DND-41 (cell line): ENCODE data around the gene NHERF2.

ENCODE experiments used
- ATAC-seq: fragments of 200-7000 bp; cut with Tn5 transposase; 3 replicates; pipeline ENCODE4 v1.9.1; 2021; ENCODE audit warnings: low read depth; ENCODE audit not compliant: insufficient read depth
- DNase-seq: peaks from one replicate; pipeline ENCODE4 v3.0.0-alpha.2; 2020
- H2AFZ ChIP-seq: 2 replicates; pipeline ENCODE4 v1.6.0; 2012; ENCODE audit warnings: low read depth, low read length
- H3K27ac ChIP-seq: 2 replicates; pipeline ENCODE4 v1.5.1; 2012; ENCODE audit warnings: low read length, inconsistent platforms
- H3K27me3 ChIP-seq: fragments of 200-600 bp; sonication (generic); 2 replicates; pipeline ENCODE4 v1.6.0; 2012; ENCODE audit warnings: low read length, mild to moderate bottlenecking, inconsistent platforms; ENCODE audit not compliant: insufficient read depth, poor library complexity
- H3K36me3 ChIP-seq: 2 replicates; pipeline ENCODE4 v1.5.1; 2012; ENCODE audit warnings: low read length, inconsistent platforms; ENCODE audit not compliant: insufficient read depth
- H3K4me1 ChIP-seq: 2 replicates; pipeline ENCODE4 v1.5.1; 2012; ENCODE audit warnings: mild to moderate bottlenecking, low read length; ENCODE audit not compliant: insufficient read depth
- H3K4me2 ChIP-seq: 2 replicates; pipeline ENCODE4 v1.6.0; 2012; ENCODE audit warnings: mild to moderate bottlenecking, moderate library complexity, low read length, inconsistent platforms; ENCODE audit not compliant: insufficient read depth
- H3K4me3 ChIP-seq, 2 experiments: fragments of 200-600 bp in 1 of 2; shearing (Covaris generic) in 1 of 2; 2 replicates each; pipeline ENCODE4 v1.5.1; 2012 to 2016; ENCODE audit warnings: inconsistent platforms in 2 of 2, low read length in 2 of 2, mild to moderate bottlenecking in 2 of 2, low read depth in 1 of 2, moderate library complexity in 1 of 2
- H3K79me2 ChIP-seq: 2 replicates; pipeline ENCODE4 v1.6.0; 2012; ENCODE audit warnings: low read length, inconsistent platforms; ENCODE audit not compliant: insufficient read depth
- H3K9ac ChIP-seq: 2 replicates; pipeline ENCODE4 v1.6.0; 2012; ENCODE audit warnings: low read depth, mild to moderate bottlenecking, inconsistent platforms, low read length, moderate library complexity
- H3K9me3 ChIP-seq: 2 replicates; pipeline ENCODE4 v1.5.1; 2012; ENCODE audit warnings: low read length, moderate library complexity, mild to moderate bottlenecking, inconsistent platforms; ENCODE audit not compliant: insufficient read depth, severe bottlenecking
- H4K20me1 ChIP-seq: 2 replicates; pipeline ENCODE4 v1.6.0; 2012; ENCODE audit warnings: low read length; ENCODE audit not compliant: insufficient read depth
- EZH2 ChIP-seq: IDR thresholded peaks from 3 replicates; pipeline ENCODE4 v1.6.1; 2012; ENCODE audit warnings: borderline replicate concordance, low read depth, mild to moderate bottlenecking, moderate library complexity, low read length, inconsistent platforms; ENCODE audit not compliant: severe bottlenecking
- TF ChIP-seq, protein P1 (sequence below): IDR thresholded peaks from 2 replicates; pipeline ENCODE4 v1.5.1; 2012; ENCODE audit warnings: borderline replicate concordance, low read length, moderate library complexity, mild to moderate bottlenecking; ENCODE audit not compliant: poor library complexity, severe bottlenecking; ENCODE audit errors: extremely low read depth

NHERF2 gene

DNA sequence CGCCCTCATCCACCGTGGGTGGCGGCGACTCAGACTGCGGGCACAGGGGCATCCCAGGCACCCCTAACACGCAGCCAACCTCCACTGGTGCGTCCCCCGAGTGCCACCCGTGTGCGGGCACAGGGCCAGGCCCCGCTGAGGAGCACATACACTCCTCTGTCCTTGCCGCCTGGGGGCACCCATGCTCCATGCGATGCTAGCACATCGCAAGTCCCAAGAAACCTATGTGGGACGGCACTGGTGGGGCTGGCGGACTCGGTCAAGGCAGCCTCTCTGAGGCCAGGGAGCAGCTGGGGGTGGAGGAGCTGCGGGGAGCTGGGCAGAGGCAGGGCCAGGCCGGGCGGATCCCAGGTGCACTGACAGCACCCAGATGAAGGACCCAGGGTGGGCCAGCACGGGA lies 21.1 kb upstream of the NHERF2 start:
- no peak for ATAC-seq
- H3K4me3 ChIP-seq: no peak overlapping the region
- peaks cover 42% of the 10 kb centered on the region for H3K4me1 ChIP-seq
- TF ChIP-seq, protein P1, sequence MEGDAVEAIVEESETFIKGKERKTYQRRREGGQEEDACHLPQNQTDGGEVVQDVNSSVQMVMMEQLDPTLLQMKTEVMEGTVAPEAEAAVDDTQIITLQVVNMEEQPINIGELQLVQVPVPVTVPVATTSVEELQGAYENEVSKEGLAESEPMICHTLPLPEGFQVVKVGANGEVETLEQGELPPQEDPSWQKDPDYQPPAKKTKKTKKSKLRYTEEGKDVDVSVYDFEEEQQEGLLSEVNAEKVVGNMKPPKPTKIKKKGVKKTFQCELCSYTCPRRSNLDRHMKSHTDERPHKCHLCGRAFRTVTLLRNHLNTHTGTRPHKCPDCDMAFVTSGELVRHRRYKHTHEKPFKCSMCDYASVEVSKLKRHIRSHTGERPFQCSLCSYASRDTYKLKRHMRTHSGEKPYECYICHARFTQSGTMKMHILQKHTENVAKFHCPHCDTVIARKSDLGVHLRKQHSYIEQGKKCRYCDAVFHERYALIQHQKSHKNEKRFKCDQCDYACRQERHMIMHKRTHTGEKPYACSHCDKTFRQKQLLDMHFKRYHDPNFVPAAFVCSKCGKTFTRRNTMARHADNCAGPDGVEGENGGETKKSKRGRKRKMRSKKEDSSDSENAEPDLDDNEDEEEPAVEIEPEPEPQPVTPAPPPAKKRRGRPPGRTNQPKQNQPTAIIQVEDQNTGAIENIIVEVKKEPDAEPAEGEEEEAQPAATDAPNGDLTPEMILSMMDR: no peak
- TF ChIP-seq EZH2: no peak
- H3K9me3 ChIP-seq: no peaks in the 10 kb centered on the region
- H3K27ac ChIP-seq: no peak overlapping the region
- peaks cover 72% of the 10 kb centered on the region for H3K79me2 ChIP-seq
- no peak for DNase-seq
- no peak overlapping the region for H3K9ac ChIP-seq
- H2AFZ ChIP-seq: no peak overlapping the region
- H3K4me2 ChIP-seq: no peak overlapping the region
- no peaks in the 10 kb centered on the region for H3K27me3 ChIP-seq
- H4K20me1 ChIP-seq: peaks cover 74% of the 10 kb centered on the region
- H3K36me3 ChIP-seq: peaks cover 73% of the 10 kb centered on the region

DNA sequence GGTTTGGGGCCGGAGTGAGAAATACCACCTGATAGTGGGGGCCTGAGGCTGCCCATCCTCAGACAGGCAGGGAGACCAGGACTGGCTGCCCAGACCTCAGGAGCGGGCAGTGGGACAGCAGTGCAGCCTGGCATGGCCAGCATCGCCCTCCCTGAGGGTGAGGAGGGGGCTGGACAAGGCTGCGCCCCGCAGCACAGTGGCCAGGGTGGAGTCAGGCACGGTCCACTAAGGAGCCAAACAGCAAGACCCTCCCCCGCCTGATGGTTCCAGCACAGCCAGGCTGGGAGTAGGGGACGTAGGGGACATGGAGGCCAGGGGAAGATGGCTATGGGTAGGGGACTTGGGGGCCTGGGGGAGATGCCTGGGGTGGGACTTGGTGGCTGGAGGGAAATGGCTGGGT lies 20.4 kb upstream of the NHERF2 start:
- Histone ChIP-seq H2AFZ (no peak overlapping the region), H3K36me3 (peaks cover 66% of the 10 kb centered on the region), H3K4me1 (peaks cover 45% of the 10 kb centered on the region), H3K27ac (no peak overlapping the region), H3K9ac (no peak overlapping the region), H3K9me3 (no peaks in the 10 kb centered on the region), H3K4me2 (peak overlapping the region; percentile 89; the same call in 1 of the 2 replicates), H3K4me3 (no peak overlapping the region), H3K79me2 (peaks cover 75% of the 10 kb centered on the region), H4K20me1 (peaks cover 74% of the 10 kb centered on the region), H3K27me3 (no peaks in the 10 kb centered on the region)
- ATAC-seq (no peak), DNase-seq (no peak)
- TF ChIP-seq, protein P1: no peak
- TF ChIP-seq EZH2: no peak

DNA sequence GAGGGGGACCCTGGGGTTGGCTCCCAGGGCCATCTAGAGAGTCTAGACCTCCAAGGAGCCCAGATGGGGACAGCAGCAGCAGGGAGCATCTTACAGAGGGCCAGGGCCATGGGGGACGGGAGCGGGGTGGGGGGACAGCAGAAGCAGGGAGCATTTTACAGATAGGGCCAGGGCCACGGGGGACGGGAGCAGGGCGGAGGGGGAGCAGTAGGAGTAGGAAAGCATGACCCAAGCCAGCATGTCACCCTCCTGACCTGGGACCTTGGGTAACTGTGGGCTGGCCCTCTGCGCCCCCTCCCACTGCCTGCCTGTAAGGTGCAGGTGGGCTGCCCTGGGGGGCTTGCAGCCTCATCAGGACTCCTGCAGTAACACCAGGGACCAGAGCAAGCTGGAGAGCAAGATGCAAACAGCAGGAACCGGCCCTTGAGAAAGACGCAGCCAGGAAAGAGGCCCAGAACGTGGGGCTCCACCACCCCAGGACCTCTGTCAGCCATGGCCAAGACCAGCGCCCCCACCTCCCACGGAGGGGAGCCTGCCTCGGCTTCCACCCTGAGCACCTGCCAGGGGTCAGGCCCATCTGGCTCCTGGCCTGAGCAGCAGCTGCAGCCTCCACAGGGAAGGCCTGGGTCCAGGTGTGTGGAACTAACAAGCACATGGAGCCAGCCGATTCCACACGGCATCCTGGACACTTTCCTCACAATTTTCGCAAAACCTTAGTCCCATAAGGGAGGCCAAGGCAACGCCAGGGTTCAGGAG lies 19.4 kb upstream of the NHERF2 start:
- Histone ChIP-seq H2AFZ (no peak overlapping the region), H3K9me3 (no peaks in the 10 kb centered on the region), H3K4me3 (peak overlapping the region in 1 of 2 experiments; percentile 70; a peak in 2 of 4 replicates), H3K27ac (peak overlapping the region; percentile 19; the same call in 1 of the 2 replicates), H3K36me3 (peaks cover 57% of the 10 kb centered on the region), H3K4me2 (peak overlapping the region; percentile 89), H4K20me1 (peaks cover 68% of the 10 kb centered on the region), H3K27me3 (no peaks in the 10 kb centered on the region), H3K9ac (peak overlapping the region; percentile 95), H3K79me2 (peaks cover 75% of the 10 kb centered on the region), H3K4me1 (peaks cover 45% of the 10 kb centered on the region)
- ATAC-seq (no peak), DNase-seq (no peak)
- no peak for TF ChIP-seq EZH2
- TF ChIP-seq, protein P1: no peak
